WTC11 (cell line): ENCODE results near the gene KSR2. TPM values are rescaled to one million over a fixed set of nuclear protein-coding genes. Genes with fewer than 3 reads are reported as not detected.

Experiments used
- ATAC-seq: fragments of 200-7000 bp; cut with Tn5 transposase; 2 replicates; pipeline ENCODE4 v1.10.0; 2021; ENCODE audit warnings: mild to moderate bottlenecking, moderate library complexity
- CTCF ChIA-PET: fragments of 300-600 bp; sonication (Branson Sonifier 250); formaldehyde crosslinking; loops from one replicate; lab custom pipeline; 2021; ENCODE audit warnings: antibody characterized with exemption; lab: Charles Lee
- POLR2A ChIA-PET: fragments of 350-600 bp; sonication (Branson Sonifier 250); formaldehyde crosslinking; loops from one replicate; lab custom pipeline; 2021; ENCODE audit warnings: antibody characterized with exemption; lab: Charles Lee
- DNase-seq: peaks from one replicate; pipeline ENCODE4 v3.0.0; 2021; ENCODE audit warnings: low spot score
- H3K27ac Mint-ChIP-seq: 2 replicates; pipeline ENCODE4 v1.8.0; 2021; ENCODE audit warnings: mixed read lengths
- H3K27me3 Mint-ChIP-seq: 2 replicates; pipeline ENCODE4 v1.8.0; 2021; ENCODE audit warnings: low read depth, mild to moderate bottlenecking, moderate library complexity, mixed read lengths
- H3K36me3 Mint-ChIP-seq: 2 replicates; pipeline ENCODE4 v1.8.0; 2021; ENCODE audit warnings: mixed read lengths
- H3K4me1 Mint-ChIP-seq: 2 replicates; pipeline ENCODE4 v1.8.0; 2022; ENCODE audit warnings: mixed read lengths
- H3K4me3 Mint-ChIP-seq: 2 replicates; pipeline ENCODE4 v1.8.0; 2021; ENCODE audit warnings: mild to moderate bottlenecking, moderate library complexity, mixed read lengths
- H3K9me3 Mint-ChIP-seq: 2 replicates; pipeline ENCODE4 v1.8.0; 2021; ENCODE audit warnings: mixed read lengths
- ATF2 ChIP-seq: sonication (generic); formaldehyde crosslinking; IDR thresholded peaks from 2 replicates; pipeline ENCODE4 v1.8.1; 2022; ENCODE audit warnings: low read depth, missing genetic modification reagents, borderline replicate concordance
- ATF6 ChIP-seq: sonication (generic); formaldehyde crosslinking; IDR thresholded peaks from 2 replicates; pipeline ENCODE4 v1.8.1; 2023; ENCODE audit warnings: mild to moderate bottlenecking, missing genetic modification reagents
- CBFB ChIP-seq: sonication (generic); formaldehyde crosslinking; IDR thresholded peaks from 2 replicates; pipeline ENCODE4 v1.8.1; 2022; ENCODE audit warnings: mild to moderate bottlenecking, low read depth, missing genetic modification reagents
- FOXJ3 ChIP-seq: sonication (generic); formaldehyde crosslinking; IDR thresholded peaks from 2 replicates; pipeline ENCODE4 v1.9.0; 2021; ENCODE audit warnings: missing genetic modification reagents, mild to moderate bottlenecking, borderline replicate concordance
- FOXK1 ChIP-seq: sonication (generic); formaldehyde crosslinking; IDR thresholded peaks from 2 replicates; pipeline ENCODE4 v1.8.0; 2022; ENCODE audit warnings: mild to moderate bottlenecking, moderate library complexity, missing genetic modification reagents
- FOXP1 ChIP-seq: sonication (generic); formaldehyde crosslinking; IDR thresholded peaks from 2 replicates; pipeline ENCODE4 v1.8.0; 2022; ENCODE audit warnings: missing genetic modification reagents, mild to moderate bottlenecking, moderate library complexity, borderline replicate concordance
- IRF1 ChIP-seq: sonication (generic); formaldehyde crosslinking; IDR thresholded peaks from 2 replicates; pipeline ENCODE4 v1.8.0; 2023; ENCODE audit warnings: missing genetic modification reagents
- IRF2 ChIP-seq: sonication (generic); formaldehyde crosslinking; IDR thresholded peaks from 2 replicates; pipeline ENCODE4 v1.8.0; 2022; ENCODE audit warnings: low read depth, missing genetic modification reagents, borderline replicate concordance
- JAZF1 ChIP-seq: fragments of 250-450 bp; sonication (Bioruptor Pico); IDR thresholded peaks from 2 replicates; pipeline ENCODE4 v1.9.0; 2021; ENCODE audit warnings: moderate library complexity, mild to moderate bottlenecking, inconsistent platforms
- MLX ChIP-seq: sonication (generic); formaldehyde crosslinking; IDR thresholded peaks from 2 replicates; pipeline ENCODE4 v1.8.1; 2023; ENCODE audit warnings: mild to moderate bottlenecking, missing genetic modification reagents, moderate library complexity
- NFYB ChIP-seq: sonication (generic); formaldehyde crosslinking; conservative IDR thresholded peaks from 2 replicates; pipeline ENCODE4 v1.8.0; 2022; ENCODE audit warnings: low read depth, missing genetic modification reagents
- NR2C2 ChIP-seq: sonication (generic); formaldehyde crosslinking; IDR thresholded peaks from 2 replicates; pipeline ENCODE4 v1.8.0; 2022; ENCODE audit warnings: mild to moderate bottlenecking, missing genetic modification reagents
- PRDM15 ChIP-seq: sonication (generic); formaldehyde crosslinking; IDR thresholded peaks from 2 replicates; pipeline ENCODE4 v1.8.0; 2022; ENCODE audit warnings: missing genetic modification reagents
- PRRX2 ChIP-seq: fragments of 250-450 bp; sonication (Bioruptor Pico); IDR thresholded peaks from 2 replicates; pipeline ENCODE4 v1.8.0; 2021; ENCODE audit warnings: mild to moderate bottlenecking
- TCF7 ChIP-seq: sonication (generic); formaldehyde crosslinking; IDR thresholded peaks from 2 replicates; pipeline ENCODE4 v1.8.0; 2022; ENCODE audit warnings: mild to moderate bottlenecking, low read depth, missing genetic modification reagents, moderate library complexity
- ZNF219 ChIP-seq: sonication (generic); formaldehyde crosslinking; IDR thresholded peaks from 2 replicates; pipeline ENCODE4 v1.8.0; 2023; ENCODE audit warnings: missing genetic modification reagents, mild to moderate bottlenecking, borderline replicate concordance
- ZNF232 ChIP-seq: sonication (generic); formaldehyde crosslinking; IDR thresholded peaks from 2 replicates; pipeline ENCODE4 v1.8.0; 2022; ENCODE audit warnings: mild to moderate bottlenecking, missing genetic modification reagents
- ZNF423 ChIP-seq: fragments of 250-450 bp; sonication (Bioruptor Pico); IDR thresholded peaks from 2 replicates; pipeline ENCODE4 v2.1.2; 2022; ENCODE audit warnings: mild to moderate bottlenecking, moderate library complexity
- ZNF671 ChIP-seq: fragments of 250-450 bp; sonication (Bioruptor Pico); IDR thresholded peaks from 2 replicates; pipeline ENCODE4 v1.8.0; 2021; ENCODE audit warnings: mild to moderate bottlenecking
- total RNA-seq: library from RNA; stranded (reverse); gene quantifications from 3 replicates; pipeline ENCODE4 v1.2.3, GENCODE V29; 2021

Gene KSR2
- total RNA-seq, 1 experiment from 2014 or later: 2.4 TPM

- Mint-ChIP-seq H3K4me1 (no peaks in the 10 kb centered on the region), H3K36me3 (peaks cover 3% of the 10 kb centered on the region), H3K27ac (no peak overlapping the region), H3K4me3 (no peak overlapping the region), H3K27me3 (no peaks in the 10 kb centered on the region), H3K9me3 (peaks cover 10% of the 10 kb centered on the region)
- ChIA-PET CTCF (interaction anchor here (1.5 kb wide), 1 partner anchor 31 kb away, joined by 4 read pairs; no protein-coding TSS in a partner anchor), POLR2A (interaction anchor here (0.6 kb wide), 1 partner anchor 218 kb away, joined by 3 read pairs; no protein-coding TSS in a partner anchor)
- TF ChIP-seq TCF7 (no peak), FOXJ3 (CRISPR knock-in tag) (no peak), IRF1 (CRISPR knock-in tag) (no peak), JAZF1 (no peak), FOXP1 (CRISPR knock-in tag) (no peak), IRF2 (CRISPR knock-in tag) (no peak), ZNF232 (CRISPR knock-in tag) (no peak), PRDM15 (CRISPR knock-in tag) (no peak), PRRX2 (CRISPR knock-in tag) (no peak), CBFB (CRISPR knock-in tag) (no peak), FOXK1 (CRISPR knock-in tag) (no peak), NFYB (no peak), ATF6 (no peak), ZNF423 (no peak), ZNF219 (CRISPR knock-in tag) (no peak), ATF2 (CRISPR knock-in tag) (no peak), NR2C2 (CRISPR knock-in tag) (no peak), ZNF671 (CRISPR knock-in tag) (no peak)
- DNase-seq (no peak), ATAC-seq (no peak)
Measured at GRCh38 chr12:117640511-117640910, 328.3 kb downstream of the KSR2 start.

GRCh38 chr12:117629454-117629853 is 339.3 kb downstream of the KSR2 start:
- TF ChIP-seq MLX (CRISPR knock-in tag): no peak
- Mint-ChIP-seq H3K4me1 (peaks cover 10% of the 10 kb centered on the region), H3K4me3 (no peak overlapping the region; the same call in 1 of the 2 replicates), H3K27me3 (no peaks in the 10 kb centered on the region; the same call in 1 of the 2 replicates), H3K36me3 (no peaks in the 10 kb centered on the region), H3K9me3 (peaks cover 5% of the 10 kb centered on the region; the same call in 1 of the 2 replicates), H3K27ac (no peak overlapping the region)
- POLR2A ChIA-PET: no interaction called here
- CTCF ChIA-PET: no interaction called here
- DNase-seq (no peak), ATAC-seq (no peak)
